Right atrium auricular region (tissue), 2 donors: ENCODE measurements around the gene CD300H. TPM values are rescaled to one million over a fixed set of nuclear protein-coding genes. Genes with fewer than 3 reads are reported as not detected.

ENCODE experiments used
- DNase-seq: peaks from one replicate; pipeline ENCODE4 v3.0.0-alpha.2; 2019; ENCODE audit warnings: low spot score
- H3K27ac ChIP-seq, 2 donors: fragments of 200-600 bp; sonication (generic); 1 replicate in 1 of 2; 2 replicates in 1 of 2; pipeline ENCODE4 v1.5.1; 2016 to 2019
- H3K27me3 ChIP-seq, 2 donors: fragments of 200-600 bp; sonication (generic); one replicate each; pipeline versions ENCODE4 v1.5.1 to v1.6.0; 2017 to 2019
- H3K36me3 ChIP-seq: fragments of 200-600 bp; sonication (generic); one replicate; pipeline ENCODE4 v1.5.1; 2016
- H3K4me1 ChIP-seq, 2 donors: fragments of 200-600 bp; sonication (generic); one replicate each; pipeline versions ENCODE4 v1.5.1 to v1.6.0; 2017 to 2019
- H3K4me3 ChIP-seq, 2 donors: fragments of 200-600 bp; sonication (generic); 1 replicate in 1 of 2; 2 replicates in 1 of 2; pipeline ENCODE4 v1.5.1; 2017 to 2019; ENCODE audit warnings: mild to moderate bottlenecking in 1 of 2, moderate library complexity in 1 of 2
- H3K9me3 ChIP-seq, 2 donors: fragments of 200-600 bp; sonication (generic); one replicate each; pipeline ENCODE4 v1.5.1; 2019
- total RNA-seq, 2 donors: library from RNA; depleted of rRNA; stranded (reverse); fragments of >200 nt; gene quantifications; one replicate each; pipeline ENCODE4 v1.1.0, GENCODE V29; 2016
- TF ChIP-seq, protein P1 (sequence below), 2 donors: fragments of 200-600 bp; sonication (generic); IDR thresholded peaks; one replicate each; pipeline ENCODE4 v1.5.1; 2019; ENCODE audit warnings: antibody characterized with exemption in 2 of 2

CD300H gene
- total RNA-seq, 2 donors from 2014 or later, result not detected

DNA sequence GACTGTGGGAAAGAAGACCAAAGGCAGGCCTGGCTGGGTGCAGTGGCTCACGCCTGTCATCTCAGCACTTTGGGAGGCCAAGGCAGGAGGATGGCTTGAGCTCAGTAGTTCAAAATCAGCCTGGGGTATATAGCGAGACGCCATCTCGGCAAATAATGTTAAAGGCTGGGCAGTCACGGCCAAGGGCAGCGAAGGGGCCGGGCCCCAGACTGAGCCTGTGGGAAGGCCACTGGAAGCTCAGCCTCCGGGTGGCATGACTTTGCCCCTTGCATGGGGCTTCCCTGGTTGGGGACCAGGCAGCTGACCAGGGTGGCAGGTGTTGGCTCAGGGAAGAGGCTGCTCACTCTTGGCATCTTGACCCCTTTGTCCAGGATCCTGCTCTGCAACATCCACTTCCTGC lies 38.7 kb upstream of the CD300H start:
- Histone ChIP-seq H3K9me3 (no peaks in the 10 kb centered on the region), H3K27me3 (no peaks in the 10 kb centered on the region), H3K36me3 (no peaks in the 10 kb centered on the region), H3K27ac (no peak overlapping the region), H3K4me3 (no peak overlapping the region), H3K4me1 (no peaks in the 10 kb centered on the region)
- TF ChIP-seq, protein P1, sequence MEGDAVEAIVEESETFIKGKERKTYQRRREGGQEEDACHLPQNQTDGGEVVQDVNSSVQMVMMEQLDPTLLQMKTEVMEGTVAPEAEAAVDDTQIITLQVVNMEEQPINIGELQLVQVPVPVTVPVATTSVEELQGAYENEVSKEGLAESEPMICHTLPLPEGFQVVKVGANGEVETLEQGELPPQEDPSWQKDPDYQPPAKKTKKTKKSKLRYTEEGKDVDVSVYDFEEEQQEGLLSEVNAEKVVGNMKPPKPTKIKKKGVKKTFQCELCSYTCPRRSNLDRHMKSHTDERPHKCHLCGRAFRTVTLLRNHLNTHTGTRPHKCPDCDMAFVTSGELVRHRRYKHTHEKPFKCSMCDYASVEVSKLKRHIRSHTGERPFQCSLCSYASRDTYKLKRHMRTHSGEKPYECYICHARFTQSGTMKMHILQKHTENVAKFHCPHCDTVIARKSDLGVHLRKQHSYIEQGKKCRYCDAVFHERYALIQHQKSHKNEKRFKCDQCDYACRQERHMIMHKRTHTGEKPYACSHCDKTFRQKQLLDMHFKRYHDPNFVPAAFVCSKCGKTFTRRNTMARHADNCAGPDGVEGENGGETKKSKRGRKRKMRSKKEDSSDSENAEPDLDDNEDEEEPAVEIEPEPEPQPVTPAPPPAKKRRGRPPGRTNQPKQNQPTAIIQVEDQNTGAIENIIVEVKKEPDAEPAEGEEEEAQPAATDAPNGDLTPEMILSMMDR (IDR thresholded peaks at IDR 0.05), result no peak
- DNase-seq, result no peak

DNA sequence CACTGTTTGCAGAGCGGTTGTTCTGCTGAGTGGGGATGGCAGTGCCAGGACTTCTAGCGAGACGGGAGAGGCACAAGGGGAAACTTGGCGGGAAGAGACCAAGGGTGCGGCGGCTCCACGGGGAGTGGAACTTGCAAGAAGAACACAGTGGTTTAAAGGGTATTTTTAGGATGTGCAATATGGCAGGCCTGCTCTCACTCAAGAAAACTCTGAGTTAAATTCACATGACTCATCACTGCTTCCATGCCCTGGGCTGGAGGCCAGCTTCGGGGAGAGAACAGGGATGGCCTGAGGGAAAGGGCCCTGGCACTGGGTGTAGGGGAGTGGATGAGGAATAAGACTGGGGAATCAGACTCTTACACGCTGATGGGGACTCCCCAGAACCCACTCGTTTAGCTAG lies 38.1 kb upstream of the CD300H start:
- Histone ChIP-seq H3K9me3 (no peaks in the 10 kb centered on the region), H3K4me1 (no peaks in the 10 kb centered on the region), H3K27me3 (no peaks in the 10 kb centered on the region), H3K4me3 (no peak overlapping the region), H3K27ac (no peak overlapping the region), H3K36me3 (no peaks in the 10 kb centered on the region)
- DNase-seq, result peak; percentile 65
- TF ChIP-seq, protein P1 (IDR thresholded peaks at IDR 0.05), result no peak

DNA sequence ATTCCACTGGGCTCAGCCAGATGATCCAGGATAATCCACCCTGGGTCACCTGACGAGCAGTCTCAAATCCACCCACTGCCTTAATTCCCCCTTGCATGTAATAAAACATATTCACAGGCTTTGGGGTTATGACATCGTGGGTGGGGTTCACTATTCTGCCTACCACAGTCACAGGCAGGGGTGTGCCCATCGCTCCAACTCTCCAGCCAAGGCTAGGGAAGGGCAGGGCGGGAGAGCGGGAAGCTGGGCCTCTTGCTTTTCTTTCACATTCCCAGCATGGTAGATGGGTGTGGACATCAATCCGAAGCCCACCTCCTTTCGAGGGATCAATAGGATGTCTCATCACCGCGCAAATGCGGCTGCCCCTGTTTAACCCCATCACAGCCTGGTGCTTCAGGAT lies 37.5 kb upstream of the CD300H start:
- H3K36me3 ChIP-seq, result no peaks in the 10 kb centered on the region
- H3K27me3 ChIP-seq, result no peaks in the 10 kb centered on the region
- no peaks in the 10 kb centered on the region for H3K4me1 ChIP-seq
- no peak overlapping the region for H3K4me3 ChIP-seq
- H3K27ac ChIP-seq, result no peak overlapping the region
- TF ChIP-seq, protein P1 (IDR thresholded peaks at IDR 0.05), result no peak
- no peaks in the 10 kb centered on the region for H3K9me3 ChIP-seq
- DNase-seq, result no peak

DNA sequence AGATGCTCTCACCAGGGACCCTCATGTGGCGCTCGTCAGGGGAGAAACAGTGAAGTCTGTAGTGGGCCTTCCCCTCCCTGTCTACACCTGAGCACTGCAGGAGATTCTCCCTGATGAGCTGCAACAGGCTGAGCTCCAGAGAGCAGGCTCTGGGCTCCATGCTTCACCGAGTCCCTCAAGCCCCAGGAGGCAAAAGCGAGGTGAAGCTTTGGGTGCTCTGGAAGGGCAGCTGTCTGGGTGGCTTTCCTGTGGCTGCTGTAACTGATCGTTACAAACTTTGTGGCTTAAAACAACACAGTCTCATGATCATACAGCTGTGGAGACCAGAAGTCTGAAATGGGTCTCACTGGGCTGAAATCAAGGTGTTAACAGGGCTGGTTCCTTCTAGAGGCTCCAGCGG lies 36.9 kb upstream of the CD300H start:
- H3K9me3 ChIP-seq, result no peaks in the 10 kb centered on the region
- H3K27me3 ChIP-seq, result no peaks in the 10 kb centered on the region
- no peak overlapping the region for H3K27ac ChIP-seq
- H3K36me3 ChIP-seq, result no peaks in the 10 kb centered on the region
- H3K4me1 ChIP-seq, result no peaks in the 10 kb centered on the region
- TF ChIP-seq, protein P1 (IDR thresholded peaks at IDR 0.05), result no peak
- DNase-seq, result no peak
- no peak overlapping the region for H3K4me3 ChIP-seq

DNA sequence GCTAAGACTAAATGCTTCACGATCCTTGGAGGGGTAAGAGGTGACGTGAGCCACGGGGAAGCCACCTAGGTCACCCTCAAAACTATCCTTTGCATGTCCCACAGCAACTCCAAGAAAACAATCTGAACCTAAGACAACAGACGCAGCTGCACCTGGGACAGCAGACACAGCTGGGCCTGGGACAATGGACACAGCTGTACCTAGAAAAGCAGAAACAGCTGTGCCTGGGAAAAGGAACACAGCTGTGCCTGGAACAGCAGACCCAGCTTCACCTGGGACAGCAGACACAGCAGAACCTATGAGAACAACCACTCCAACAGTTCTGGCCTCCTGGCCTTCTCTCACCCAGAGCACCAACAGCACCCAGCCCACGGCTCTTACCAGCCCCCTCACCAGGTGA lies 36.4 kb upstream of the CD300H start:
- no peaks in the 10 kb centered on the region for H3K27me3 ChIP-seq
- no peaks in the 10 kb centered on the region for H3K36me3 ChIP-seq
- no peak for DNase-seq
- no peaks in the 10 kb centered on the region for H3K4me1 ChIP-seq
- H3K4me3 ChIP-seq, result no peak overlapping the region
- no peaks in the 10 kb centered on the region for H3K9me3 ChIP-seq
- TF ChIP-seq, protein P1 (IDR thresholded peaks at IDR 0.05), result no peak
- H3K27ac ChIP-seq, result no peak overlapping the region

- no peaks in the 10 kb centered on the region for H3K27me3 ChIP-seq
- no peak overlapping the region for H3K27ac ChIP-seq
- no peak overlapping the region for H3K4me3 ChIP-seq
- no peaks in the 10 kb centered on the region for H3K4me1 ChIP-seq
- DNase-seq, result no peak
- TF ChIP-seq, protein P1 (IDR thresholded peaks at IDR 0.05), result no peak
- H3K36me3 ChIP-seq, result no peaks in the 10 kb centered on the region
- no peaks in the 10 kb centered on the region for H3K9me3 ChIP-seq
Measured at GRCh38 chr17:74603037-74603635, 35.8 kb upstream of the CD300H start.
